Activated CD8-positive, alpha-beta T cell treated with anti-CD3 and anti-CD28 coated beads, Interleukin-2, amount 10 ng/mL, durations not matched to agents 7 days and 5 days (primary cell): ENCODE data around the gene P4HA2. TPM values are rescaled to one million over a fixed set of nuclear protein-coding genes. Genes with fewer than 3 reads are reported as not detected.
A peak's percentile ranks its signal among the peaks of the same experiment; 100 is the strongest.

Experiments
- ATAC-seq: fragments of 150-1000 bp; cut with Tn5 transposase; one replicate; pipeline ENCODE4 v1.10.0; 2021; ENCODE audit warnings: moderate library complexity
- CTCF ChIA-PET: fragments of 350-600 bp; sonication (Branson Sonifier 250); formaldehyde crosslinking; loops from one replicate; lab custom pipeline; 2021; ENCODE audit warnings: antibody characterized with exemption; lab: Charles Lee
- POLR2A ChIA-PET: fragments of 350-600 bp; sonication (Branson Sonifier 250); formaldehyde crosslinking; loops from one replicate; lab custom pipeline; 2021; ENCODE audit warnings: antibody characterized with exemption; lab: Charles Lee
- DNase-seq: peaks from one replicate; pipeline ENCODE4 v3.0.0-alpha.2; 2020
- H3K27ac Mint-ChIP-seq: one replicate; pipeline ENCODE4 v1.8.0; 2021; ENCODE audit warnings: mild to moderate bottlenecking, mixed read lengths
- H3K27me3 Mint-ChIP-seq: one replicate; pipeline ENCODE4 v1.8.0; 2021; ENCODE audit warnings: low read depth, mixed read lengths
- H3K36me3 Mint-ChIP-seq: one replicate; pipeline ENCODE4 v1.8.0; 2021; ENCODE audit warnings: low read depth, mixed read lengths
- H3K4me1 Mint-ChIP-seq: one replicate; pipeline ENCODE4 v1.8.0; 2021; ENCODE audit warnings: low read depth, mixed read lengths
- H3K4me3 Mint-ChIP-seq: one replicate; pipeline ENCODE4 v1.8.0; 2021; ENCODE audit warnings: mild to moderate bottlenecking, mixed read lengths
- H3K9me3 Mint-ChIP-seq: one replicate; pipeline ENCODE4 v1.8.0; 2022; ENCODE audit warnings: mixed read lengths; ENCODE audit not compliant: insufficient read depth
- total RNA-seq, 2 experiments: library from RNA; stranded (reverse); gene quantifications; one replicate each; pipeline ENCODE4 v1.2.3, GENCODE V29; 2021

P4HA2 gene
- total RNA-seq, 2 experiments from 2014 or later = 11.4 to 13.5 TPM

DNA sequence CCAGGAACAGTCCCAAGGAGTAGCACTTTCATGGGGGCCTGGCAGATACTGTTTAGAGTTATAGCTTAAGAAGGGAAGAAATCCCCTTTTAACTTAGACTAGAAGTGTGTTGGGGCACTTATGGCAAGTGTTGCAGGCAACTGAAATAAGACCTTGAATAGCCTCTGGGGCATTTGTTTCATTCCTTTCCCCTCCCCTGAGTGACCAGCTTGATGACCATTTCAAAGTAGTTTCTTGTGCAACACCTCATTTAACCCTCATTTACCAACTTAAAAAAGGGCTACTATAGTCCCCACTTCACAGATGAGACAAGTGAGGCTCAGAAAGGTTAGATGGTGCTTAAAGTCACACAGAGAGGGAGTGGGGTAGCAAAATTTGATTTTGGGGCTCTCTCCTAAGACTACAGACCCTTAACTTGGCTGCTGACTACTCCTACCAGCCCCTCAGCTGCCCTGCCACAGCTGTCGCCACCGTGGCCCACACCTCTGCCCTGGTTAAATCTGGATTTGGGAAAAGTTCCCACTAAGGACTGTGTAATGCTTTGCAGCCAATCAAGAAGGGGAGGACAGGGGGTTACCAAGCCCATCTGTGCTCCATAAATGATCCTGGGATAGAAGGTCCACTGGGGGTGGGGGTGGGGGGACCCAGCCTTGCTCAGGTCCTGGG, 35.4 kb upstream of the P4HA2 start:
- H3K9me3 Mint-ChIP-seq = no peaks in the 10 kb centered on the region
- no peak for ATAC-seq
- ChIA-PET CTCF (interaction anchor here (0.8 to 2.5 kb wide), 6 partner anchors 10 to 238 kb away, joined by 3 to 14 read pairs (median 3); no protein-coding TSS in a partner anchor), POLR2A (no interaction called here)
- no peak overlapping the region for H3K4me3 Mint-ChIP-seq
- H3K4me1 Mint-ChIP-seq = peaks cover 9% of the 10 kb centered on the region
- no peak for DNase-seq
- no peaks in the 10 kb centered on the region for H3K36me3 Mint-ChIP-seq
- H3K27me3 Mint-ChIP-seq = peaks cover 2% of the 10 kb centered on the region
- no peak overlapping the region for H3K27ac Mint-ChIP-seq

DNA sequence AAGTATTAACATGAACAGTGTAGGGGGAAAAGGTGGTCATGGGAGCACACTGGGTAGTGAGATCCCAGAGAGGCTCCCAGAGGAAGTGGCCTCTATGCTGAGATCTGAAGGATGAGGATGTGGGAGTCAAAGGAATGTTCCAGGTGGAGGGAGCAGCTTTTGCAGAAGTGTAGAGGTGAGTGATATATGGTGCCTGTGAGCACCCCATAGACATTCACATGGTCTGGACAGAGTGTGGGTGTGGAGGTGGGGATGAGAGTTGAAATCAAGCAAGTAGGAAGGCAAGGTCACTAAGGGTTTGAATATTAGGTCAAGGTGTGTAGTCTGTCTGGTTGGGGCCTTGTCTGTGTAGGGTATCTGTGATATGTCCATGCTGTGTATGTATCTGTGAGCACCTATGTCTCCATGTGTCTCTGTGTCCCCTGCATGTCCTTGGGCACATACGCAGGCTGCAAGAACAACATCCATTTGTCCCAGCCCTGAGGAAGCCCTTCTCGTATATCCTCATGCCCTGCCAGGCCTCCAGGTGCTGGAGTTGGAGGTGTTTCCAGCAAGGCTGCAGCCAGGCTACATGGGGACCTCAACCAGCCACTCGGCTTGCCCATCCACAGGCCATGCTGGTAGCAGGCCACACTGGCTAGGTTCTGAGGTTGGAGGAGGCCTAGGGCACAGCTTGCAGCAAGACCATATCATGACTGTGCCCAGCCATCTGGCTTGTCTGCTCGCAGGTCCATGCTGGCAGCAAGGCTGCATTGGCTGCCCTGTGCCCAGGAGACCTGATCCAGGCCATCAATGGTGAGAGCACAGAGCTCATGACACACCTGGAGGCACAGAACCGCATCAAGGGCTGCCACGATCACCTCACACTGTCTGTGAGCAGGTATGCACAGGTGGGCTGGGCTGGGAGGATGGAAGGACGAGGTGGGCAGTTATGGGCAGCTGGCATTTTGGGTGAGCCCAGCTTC, 34.5 kb upstream of the P4HA2 start:
- H3K9me3 Mint-ChIP-seq = no peaks in the 10 kb centered on the region
- CTCF ChIA-PET = interaction anchor here (0.8 to 2.5 kb wide), 7 partner anchors 10 to 239 kb away, joined by 3 to 14 read pairs (median 3); no protein-coding TSS in a partner anchor
- DNase-seq (no peak), ATAC-seq (no peak)
- H3K4me1 Mint-ChIP-seq = peaks cover 9% of the 10 kb centered on the region
- H3K27me3 Mint-ChIP-seq = peaks cover 3% of the 10 kb centered on the region
- no peak overlapping the region for H3K27ac Mint-ChIP-seq
- H3K36me3 Mint-ChIP-seq = no peaks in the 10 kb centered on the region
- no peak overlapping the region for H3K4me3 Mint-ChIP-seq
- POLR2A ChIA-PET = no interaction called here

DNA sequence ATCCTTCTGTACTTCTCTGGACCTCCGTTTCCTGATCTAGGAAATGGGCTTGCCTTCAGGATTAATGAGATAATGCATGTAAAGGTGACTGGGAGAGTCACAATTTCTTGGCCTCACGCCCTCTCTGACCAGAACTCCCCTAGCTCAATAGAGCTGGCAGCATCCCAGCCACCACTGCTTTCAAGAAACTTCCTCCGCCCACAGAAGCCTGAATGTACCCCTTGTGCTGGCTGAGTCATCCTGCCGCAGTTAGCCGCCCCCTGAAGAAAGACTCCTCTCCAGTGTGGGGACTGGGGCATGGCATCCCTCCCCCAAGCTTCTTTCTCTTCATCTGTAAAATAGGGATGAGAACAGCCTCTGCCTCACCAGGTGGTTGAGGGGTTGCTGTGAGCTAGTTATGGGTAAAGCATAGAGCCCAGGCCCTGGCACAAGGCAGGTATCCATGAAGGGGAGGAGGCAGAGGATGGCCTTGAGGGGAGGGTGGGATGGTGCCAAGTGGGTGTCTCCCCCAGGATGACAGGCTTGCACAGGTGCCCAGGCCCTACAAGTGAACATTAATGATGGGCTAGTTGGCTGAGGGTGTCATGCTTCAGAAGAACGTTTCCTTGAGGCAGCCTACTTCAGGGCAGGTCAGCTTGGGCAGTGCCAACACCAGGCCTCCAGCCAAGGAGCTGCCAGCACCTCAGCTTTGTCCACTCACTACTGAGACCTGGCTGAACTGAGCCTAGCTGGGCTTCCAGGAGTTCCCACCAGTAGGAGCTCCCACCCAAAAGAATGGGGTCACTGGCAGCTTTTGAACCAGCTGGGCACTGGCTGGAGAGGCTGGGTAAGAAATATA, 33.3 kb upstream of the P4HA2 start:
- H3K4me3 Mint-ChIP-seq = no peak overlapping the region
- peaks cover 14% of the 10 kb centered on the region for H3K27me3 Mint-ChIP-seq
- H3K36me3 Mint-ChIP-seq = no peaks in the 10 kb centered on the region
- ChIA-PET POLR2A (no interaction called here), CTCF (interaction anchor here (1.9 kb wide), 2 partner anchors 11 to 22 kb away, joined by 8 to 11 read pairs; no protein-coding TSS in a partner anchor)
- peaks cover 9% of the 10 kb centered on the region for H3K4me1 Mint-ChIP-seq
- no peak overlapping the region for H3K27ac Mint-ChIP-seq
- DNase-seq (no peak), ATAC-seq (no peak)
- no peaks in the 10 kb centered on the region for H3K9me3 Mint-ChIP-seq

DNA sequence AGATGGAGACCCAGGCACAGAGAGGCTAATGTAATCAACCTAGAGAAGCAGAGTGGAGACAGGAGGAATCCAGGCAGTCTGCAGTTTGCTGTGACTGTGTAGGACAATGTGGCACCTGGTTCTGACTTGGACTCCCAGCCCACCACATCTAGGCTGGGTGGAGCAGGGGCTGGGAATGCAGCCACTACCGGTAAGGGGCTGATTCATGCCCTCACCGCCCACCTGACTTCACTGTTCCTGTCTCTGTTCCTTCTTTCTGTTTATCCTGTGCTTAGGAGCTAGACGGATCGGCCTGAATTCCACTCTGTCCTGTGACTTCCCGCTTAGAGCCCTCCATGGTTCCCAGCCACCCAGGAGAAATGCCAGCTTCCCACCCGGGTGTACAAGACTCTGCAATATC, 32.4 kb upstream of the P4HA2 start:
- Mint-ChIP-seq H3K9me3 (no peaks in the 10 kb centered on the region), H3K27ac (peak overlapping the region; percentile 46), H3K36me3 (no peaks in the 10 kb centered on the region), H3K4me1 (peaks cover 9% of the 10 kb centered on the region), H3K27me3 (peaks cover 19% of the 10 kb centered on the region), H3K4me3 (no peak overlapping the region)
- CTCF ChIA-PET = interaction anchor here (1.9 kb wide), 2 partner anchors 12 to 21 kb away, joined by 8 to 11 read pairs; no protein-coding TSS in a partner anchor
- ATAC-seq (no peak), DNase-seq (no peak)
- POLR2A ChIA-PET = no interaction called here

DNA sequence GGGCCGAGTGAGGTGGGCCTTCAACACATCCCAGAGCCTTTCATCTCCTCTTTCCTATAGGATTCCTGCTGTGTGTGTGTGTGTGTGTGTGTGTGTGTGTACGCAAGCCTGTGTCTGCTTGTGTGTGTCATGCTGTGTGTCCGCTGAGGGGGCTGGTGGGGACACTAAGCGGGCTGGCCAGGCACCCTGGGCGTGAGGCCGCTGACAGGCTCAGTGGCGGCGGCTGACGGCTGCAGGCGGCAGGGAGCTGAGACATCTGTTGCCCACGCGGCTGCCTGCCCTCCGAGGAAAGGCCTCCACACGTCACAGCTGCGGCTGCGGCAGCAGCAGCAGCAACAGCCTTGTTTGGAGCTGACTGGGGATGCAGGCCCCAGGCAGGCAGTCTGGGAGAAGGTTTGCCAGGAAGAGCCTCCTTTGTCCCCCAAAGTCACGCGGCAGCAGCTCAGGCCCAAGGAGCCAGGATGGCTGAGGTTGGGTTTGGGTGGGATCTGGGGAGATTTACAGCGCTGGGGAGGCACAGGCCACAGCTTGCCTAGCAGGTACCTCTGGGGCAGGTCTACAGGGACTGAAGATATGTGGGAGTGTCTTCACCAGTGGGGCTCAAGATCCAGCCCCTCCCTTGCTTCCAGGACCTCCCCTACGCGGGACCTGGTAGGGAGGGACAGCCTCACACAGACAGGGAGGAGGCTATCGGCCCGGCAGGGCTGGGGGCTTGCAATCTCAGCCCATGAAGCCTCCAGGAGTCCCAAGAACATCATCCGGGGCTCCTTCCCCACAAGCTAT, 31.6 kb upstream of the P4HA2 start:
- ChIA-PET POLR2A (no interaction called here), CTCF (no interaction called here)
- ATAC-seq = no peak
- no peak for DNase-seq
- Mint-ChIP-seq H3K36me3 (no peaks in the 10 kb centered on the region), H3K9me3 (no peaks in the 10 kb centered on the region), H3K27me3 (peaks cover 19% of the 10 kb centered on the region), H3K4me1 (peaks cover 9% of the 10 kb centered on the region), H3K4me3 (no peak overlapping the region), H3K27ac (no peak overlapping the region)

DNA sequence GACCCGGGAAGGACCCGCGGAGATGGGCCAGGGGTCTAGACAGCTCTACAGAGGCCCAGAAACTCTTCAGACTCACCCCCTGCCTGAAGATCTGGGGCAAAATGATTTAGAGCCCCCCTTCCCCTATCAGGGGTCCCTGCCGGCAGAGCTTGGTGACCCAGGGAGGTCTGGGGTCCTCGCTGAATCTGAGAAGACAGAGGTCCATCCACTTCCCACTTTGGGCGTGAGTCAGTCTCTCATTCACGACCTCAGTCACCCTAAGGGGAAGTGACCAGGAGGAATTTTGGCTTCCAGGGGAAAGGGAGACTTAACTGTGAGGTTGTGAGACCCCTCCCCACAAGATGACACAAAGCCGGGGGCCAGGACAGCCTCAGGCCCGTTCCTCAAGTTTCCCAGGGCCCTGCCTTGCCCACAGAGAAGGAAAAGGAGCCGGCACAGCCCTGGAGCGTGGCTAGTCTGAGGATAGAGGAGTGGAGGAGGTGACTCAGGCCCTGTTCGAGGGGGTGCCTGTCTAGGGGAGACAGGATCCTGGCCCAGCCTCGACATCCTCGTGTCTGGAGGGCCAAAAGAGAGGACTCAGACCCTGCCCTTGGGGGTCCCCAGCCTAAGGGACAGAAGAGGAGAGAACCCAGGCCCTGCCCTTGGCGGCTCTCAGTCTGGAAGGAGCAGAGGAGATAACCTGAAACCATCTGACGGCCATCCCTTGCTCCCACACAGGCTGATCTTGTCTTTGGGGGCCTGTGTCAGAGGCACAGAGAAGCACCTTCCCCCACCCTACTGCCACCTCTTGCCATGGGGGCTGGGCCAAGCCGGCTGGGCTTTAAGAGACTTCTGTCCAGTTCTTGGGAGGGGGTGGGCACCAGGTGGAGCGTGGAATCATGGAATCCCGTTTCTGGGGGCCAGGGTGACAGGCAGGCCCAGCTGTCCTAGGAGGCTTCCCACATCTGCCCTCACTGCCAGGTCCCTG, 30.7 kb upstream of the P4HA2 start:
- ChIA-PET POLR2A (no interaction called here), CTCF (no interaction called here)
- Mint-ChIP-seq H3K27me3 (peaks cover 19% of the 10 kb centered on the region), H3K9me3 (no peaks in the 10 kb centered on the region), H3K36me3 (no peaks in the 10 kb centered on the region), H3K4me3 (no peak overlapping the region), H3K27ac (no peak overlapping the region), H3K4me1 (peaks cover 9% of the 10 kb centered on the region)
- ATAC-seq (no peak), DNase-seq (no peak)

DNA sequence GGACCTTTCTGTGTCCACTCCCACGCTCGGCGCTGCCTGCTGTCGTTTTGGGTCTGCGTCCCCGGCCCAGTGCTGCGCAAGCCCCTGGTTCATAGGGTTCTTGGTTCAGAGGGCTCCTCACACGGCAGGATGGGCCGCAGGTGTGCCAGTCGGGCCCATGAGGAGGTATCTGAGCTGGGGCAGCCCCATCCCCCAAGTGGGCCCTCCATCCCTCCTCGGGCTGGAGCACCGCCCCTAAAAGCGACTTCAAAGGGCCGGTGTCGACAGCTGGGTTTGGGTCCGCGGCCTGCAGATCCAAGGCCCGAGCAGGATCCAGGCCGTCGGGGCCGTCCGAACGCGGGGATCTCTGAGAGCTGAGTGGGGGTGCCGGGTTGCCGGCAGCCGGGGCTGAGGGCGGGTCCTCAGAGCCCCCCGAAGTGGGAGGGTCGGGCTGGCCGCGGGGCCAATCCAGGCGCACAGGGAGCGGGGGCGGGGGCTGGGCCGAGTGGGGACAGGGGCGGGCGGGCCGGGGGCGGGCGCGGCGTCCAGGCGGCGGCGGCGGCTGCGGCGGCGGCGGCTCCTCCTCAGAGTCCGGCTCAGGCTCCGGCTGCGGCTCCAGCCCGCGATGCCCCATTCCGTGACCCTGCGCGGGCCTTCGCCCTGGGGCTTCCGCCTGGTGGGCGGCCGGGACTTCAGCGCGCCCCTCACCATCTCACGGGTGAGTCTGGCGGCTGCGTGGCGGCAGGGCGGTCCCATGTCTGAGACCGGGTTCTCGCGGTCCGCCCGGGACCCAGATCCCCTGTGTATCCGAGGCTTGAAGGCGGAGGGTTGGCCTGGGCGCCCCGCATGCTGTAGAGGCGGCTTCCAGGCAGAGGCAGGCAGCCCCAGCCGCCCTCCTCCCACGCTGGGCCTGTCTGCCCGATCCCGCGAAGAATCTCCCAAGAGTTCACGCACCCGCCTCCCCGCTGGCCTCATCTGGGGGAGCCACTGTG, 29.8 kb upstream of the P4HA2 start, which contains the start of gene PDLIM4:
Gene PDLIM4, plus strand, starts transcription at position 566 of the 971 bp plus-strand sequence. Its CDS starts 39 bp downstream, at position 605.
- no peaks in the 10 kb centered on the region for H3K36me3 Mint-ChIP-seq
- CTCF ChIA-PET = no interaction called here
- H3K4me1 Mint-ChIP-seq = peaks cover 9% of the 10 kb centered on the region
- no peak for ATAC-seq
- DNase-seq = no peak
- H3K4me3 Mint-ChIP-seq = no peak within 1 kb of the TSS
- H3K27ac Mint-ChIP-seq = no peak within 1 kb of the TSS
- no peaks in the 10 kb centered on the region for H3K9me3 Mint-ChIP-seq
- POLR2A ChIA-PET = no interaction called here
- H3K27me3 Mint-ChIP-seq = peaks cover 19% of the 10 kb centered on the region

DNA sequence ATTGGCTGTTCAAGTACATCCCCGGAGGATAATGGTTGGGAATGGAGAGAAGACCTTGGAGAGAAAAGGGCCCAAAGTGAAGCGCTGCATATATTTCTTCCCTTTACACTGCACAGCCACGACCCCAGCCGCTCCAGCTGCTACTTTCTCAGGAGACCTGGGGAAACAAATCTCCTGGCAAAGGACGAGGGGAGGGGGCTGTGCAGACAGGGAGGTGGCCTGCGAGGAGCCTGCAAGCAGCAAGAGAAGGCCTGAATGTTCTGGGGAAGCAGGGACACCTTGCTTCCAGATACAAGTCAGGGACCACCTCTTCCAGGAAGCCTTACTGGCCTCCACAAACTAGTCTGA, 29.1 kb upstream of the P4HA2 start:
- ChIA-PET CTCF (interaction anchor here (1.8 kb wide), 1 partner anchor 16 kb away, joined by 5 read pairs; no protein-coding TSS in a partner anchor), POLR2A (no interaction called here)
- H3K4me3 Mint-ChIP-seq = no peak overlapping the region
- DNase-seq (no peak), ATAC-seq (no peak)
- H3K27me3 Mint-ChIP-seq = peaks cover 19% of the 10 kb centered on the region
- peaks cover 9% of the 10 kb centered on the region for H3K4me1 Mint-ChIP-seq
- H3K9me3 Mint-ChIP-seq = no peaks in the 10 kb centered on the region
- no peaks in the 10 kb centered on the region for H3K36me3 Mint-ChIP-seq
- no peak overlapping the region for H3K27ac Mint-ChIP-seq

DNA sequence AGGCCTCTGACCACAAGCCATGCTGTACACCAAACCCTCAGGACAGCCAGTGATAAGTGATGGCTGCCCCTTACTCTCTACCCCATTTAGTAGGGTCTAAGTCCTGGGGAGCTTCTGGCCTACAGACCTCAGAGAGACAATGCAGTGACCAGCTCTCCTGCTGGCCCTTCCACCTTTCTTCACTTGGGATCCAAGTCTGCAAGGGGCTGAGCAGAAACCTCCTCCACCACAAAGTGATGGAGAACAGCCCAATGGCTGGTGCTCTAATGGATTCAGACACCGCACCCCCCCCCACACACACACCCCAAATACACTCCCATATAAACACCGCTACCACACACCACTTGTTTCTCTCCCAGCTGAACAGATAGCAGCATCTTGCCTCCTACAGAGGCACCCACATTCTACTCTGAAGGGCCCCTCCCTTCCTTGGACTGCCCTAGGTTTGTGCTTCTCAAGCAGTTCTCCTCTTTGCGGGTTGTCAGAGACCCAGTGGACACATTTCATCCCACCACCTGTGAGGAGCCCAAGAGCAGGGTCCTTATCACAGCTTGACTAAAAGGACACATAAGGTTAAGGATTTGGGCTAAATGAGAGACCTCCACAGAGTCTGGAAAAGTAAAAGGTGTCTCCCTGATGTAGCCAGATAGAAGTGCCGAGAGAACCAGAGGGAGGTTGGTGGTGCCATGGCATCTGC, 28.6 kb upstream of the P4HA2 start:
- CTCF ChIA-PET = interaction anchor here (1.5 to 1.8 kb wide), 2 partner anchors 17 to 18 kb away, joined by 5 to 7 read pairs; no protein-coding TSS in a partner anchor
- DNase-seq = no peak
- no peaks in the 10 kb centered on the region for H3K36me3 Mint-ChIP-seq
- H3K27me3 Mint-ChIP-seq = peaks cover 19% of the 10 kb centered on the region
- no peaks in the 10 kb centered on the region for H3K9me3 Mint-ChIP-seq
- H3K4me1 Mint-ChIP-seq = peaks cover 9% of the 10 kb centered on the region
- ATAC-seq = no peak
- peak overlapping the region; percentile 22 for H3K27ac Mint-ChIP-seq
- no peak overlapping the region for H3K4me3 Mint-ChIP-seq
- POLR2A ChIA-PET = no interaction called here
